Measurements from ENCODE around the gene PLEKHA7.
A peak's percentile ranks its signal among the peaks of the same experiment; 100 is the strongest.

PLEKHA7 gene

DNA sequence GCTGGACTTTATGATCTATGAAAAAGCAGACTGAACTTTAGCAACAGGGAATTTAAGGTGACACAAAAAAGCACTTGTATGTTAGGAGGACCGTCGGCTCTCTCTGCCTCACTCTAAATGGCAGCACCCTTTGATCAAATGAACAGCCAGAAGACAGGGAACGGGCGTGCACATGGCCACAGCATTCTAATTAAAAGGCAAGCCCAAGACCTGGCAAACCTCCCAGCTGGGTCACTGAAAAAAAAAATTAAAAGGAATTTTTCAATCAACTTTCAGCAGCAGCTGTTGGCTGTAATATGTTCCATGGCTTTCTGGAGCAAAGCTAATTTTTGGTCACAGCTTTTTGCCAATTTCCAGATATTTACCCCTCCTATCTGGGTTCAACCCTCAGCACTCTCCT, 159.2 kb downstream of the PLEKHA7 start:
- DNase-seq (ENCODE audit: low read depth in 2 of 2, low spot score in 1 of 2), result no peak

DNA sequence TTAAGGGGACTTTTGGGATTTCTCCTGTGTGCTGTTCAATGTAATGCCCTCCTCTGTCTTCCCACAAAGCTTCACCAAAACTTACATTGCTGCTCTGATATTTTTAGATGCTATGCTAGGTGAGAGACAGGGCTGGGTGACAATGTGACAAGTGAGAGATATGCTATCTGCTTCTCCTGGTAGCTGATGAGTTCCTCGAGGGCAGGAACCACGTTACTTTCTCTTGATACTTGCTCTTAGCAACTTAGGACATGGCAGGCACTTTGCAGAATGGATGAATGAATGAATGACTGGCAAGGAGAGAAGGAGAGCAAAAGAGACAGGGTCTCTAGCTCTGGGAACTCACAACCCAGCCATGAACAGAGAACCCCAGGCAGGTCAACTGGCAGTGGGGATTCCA, 160.4 kb downstream of the PLEKHA7 start:
- DNase-seq (ENCODE audit: low read depth in 2 of 2, low spot score in 1 of 2), result no peak

DNA sequence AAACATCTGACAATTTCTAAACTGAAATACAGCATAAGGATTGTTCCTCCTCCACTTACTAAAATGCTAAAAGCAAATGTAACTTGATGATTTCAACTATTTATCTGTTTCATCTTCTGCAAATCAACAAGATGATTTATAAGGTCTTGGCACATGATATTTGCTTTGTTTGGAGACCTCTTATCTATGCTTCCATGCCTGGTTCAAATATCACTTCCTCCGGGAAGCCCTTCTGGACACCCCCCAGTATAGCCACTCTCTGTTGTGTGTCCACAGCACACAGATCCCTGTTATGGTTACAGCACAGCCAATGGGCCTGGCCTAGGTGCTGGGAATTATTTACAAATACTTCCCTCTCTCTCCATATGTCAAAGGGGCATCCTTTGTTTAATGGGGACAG, 160.9 kb downstream of the PLEKHA7 start:
- DNase-seq (ENCODE audit: low read depth in 2 of 2, low spot score in 1 of 2), result no peak

DNA sequence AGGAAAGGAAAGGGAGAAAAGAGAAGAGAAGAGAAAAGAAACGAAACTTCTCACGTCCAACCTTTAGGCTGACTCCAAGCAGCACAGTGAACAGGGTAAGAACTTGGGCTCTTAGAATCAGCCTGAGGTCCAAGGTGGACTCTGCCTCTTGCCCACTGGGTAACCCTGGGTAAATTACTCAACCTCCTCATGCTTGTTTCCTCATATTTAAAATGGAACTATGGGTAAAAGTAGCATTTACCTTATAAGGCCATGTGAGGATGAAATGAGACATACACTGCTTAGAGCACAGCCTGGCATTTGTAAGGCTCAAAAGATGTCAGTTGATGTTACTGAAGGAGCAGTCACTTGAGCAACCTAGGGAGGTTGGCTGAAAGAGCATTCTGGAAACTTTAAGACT, 167.9 kb downstream of the PLEKHA7 start:
- DNase-seq (ENCODE audit: low read depth in 2 of 2, low spot score in 1 of 2), result no peak

DNA sequence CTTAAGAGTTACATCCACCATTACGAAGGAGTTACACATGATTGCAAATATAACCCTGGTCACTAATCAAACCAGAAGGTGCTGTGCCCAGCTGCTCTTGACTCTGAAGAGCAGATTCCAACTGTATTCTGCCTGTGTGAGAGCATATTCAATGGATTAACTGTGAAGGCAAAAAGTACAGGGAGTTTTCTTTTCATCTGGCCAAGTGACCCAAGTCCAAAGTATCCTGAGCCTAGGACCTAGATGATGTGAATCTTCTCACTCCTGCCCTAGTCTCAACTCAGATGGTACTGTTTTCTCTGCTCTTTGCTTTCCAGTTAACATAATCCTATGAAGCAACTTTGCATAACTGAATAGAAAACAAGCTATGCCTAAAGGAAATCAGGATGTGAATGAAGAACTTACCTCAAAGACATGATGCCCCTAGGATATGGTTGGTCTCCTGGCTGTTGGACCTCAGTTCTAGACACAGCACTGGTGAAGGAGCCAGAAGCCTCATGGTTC, 169.9 kb downstream of the PLEKHA7 start:
- DNase-seq (ENCODE audit: low read depth in 2 of 2, low spot score in 1 of 2), result no peak

DNA sequence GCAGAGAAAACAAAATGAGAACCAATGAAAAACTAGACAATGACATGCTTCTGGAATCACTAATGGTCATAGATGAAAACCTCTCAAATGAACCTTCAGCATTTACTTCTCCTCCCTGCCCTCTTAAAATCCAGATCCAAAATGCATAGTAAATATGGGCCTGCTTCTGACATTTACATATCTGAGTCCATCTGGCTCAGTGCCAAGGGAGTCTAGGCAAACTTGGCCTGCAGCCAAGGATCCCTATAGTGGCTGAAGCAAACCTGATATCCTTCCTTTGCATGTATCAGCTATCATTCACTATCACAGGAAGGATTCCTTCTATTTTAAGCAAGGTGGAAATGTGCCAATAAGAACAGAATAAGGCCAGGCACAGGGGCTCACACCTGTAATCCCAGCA, 170.9 kb downstream of the PLEKHA7 start:
- DNase-seq (ENCODE audit: low read depth in 2 of 2, low spot score in 1 of 2), result no peak

DNA sequence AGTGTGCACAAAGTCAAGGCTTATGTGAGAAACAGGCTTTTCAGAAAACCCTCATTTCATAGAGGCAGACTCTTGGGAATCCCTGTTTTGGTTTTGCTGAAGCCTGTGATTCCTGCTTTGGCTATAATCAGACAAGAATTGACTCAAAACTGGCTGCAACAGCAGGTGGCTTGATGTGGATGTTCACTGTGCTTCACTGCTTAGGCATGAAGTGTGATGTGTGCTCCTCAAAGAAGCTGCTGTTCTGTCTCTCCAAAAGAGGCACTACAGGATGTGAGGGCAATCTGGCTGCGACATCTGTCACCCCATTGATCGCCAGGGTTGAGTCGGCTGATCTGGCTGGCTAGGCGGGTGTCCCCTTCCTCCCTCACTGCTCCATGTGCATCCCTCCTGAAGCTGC, 172.2 kb downstream of the PLEKHA7 start:
- no peak for DNase-seq (ENCODE audit: low read depth in 2 of 2, low spot score in 1 of 2)

DNA sequence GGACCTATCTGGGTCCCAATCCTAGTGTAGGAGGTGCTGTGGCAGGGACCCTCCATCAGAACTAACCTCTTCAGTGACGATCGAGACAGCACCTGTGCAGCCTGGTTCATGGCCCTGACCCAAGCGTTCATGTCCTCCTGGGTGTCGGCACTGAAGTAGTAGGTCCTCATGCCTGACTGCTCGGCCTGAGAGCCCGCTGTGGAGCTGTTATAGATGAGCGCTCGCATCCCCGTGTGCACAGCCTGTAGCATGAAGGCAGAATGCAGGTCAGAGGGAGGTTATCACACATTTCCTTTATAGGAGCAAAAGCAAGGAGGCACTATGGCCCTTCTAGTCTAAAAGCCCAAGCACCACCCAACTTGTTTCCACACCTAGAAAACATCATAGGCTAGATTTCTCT, 172.7 kb downstream of the PLEKHA7 start:
- no peak for DNase-seq (ENCODE audit: low read depth in 2 of 2, low spot score in 1 of 2)

DNA sequence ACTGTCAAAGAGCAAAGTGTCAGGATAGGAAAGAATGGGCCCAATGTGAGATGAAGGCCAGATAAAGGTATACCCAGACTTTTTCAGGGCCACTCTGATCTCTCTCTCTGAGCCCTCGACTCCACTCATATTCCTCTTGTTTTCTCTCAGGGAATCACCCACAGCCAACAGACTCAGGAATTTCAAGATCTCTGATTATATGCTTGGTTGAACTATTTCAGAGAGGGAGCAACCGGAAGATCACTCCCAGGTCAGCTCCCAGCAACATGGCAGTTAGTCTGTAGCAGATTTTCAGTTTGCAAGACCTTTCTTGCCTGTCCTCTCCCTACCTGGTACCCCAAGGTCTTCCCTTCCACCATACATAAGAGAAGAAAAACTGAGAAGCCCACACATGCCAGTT, 173.3 kb downstream of the PLEKHA7 start:
- no peak for DNase-seq (ENCODE audit: low read depth in 2 of 2, low spot score in 1 of 2)

DNA sequence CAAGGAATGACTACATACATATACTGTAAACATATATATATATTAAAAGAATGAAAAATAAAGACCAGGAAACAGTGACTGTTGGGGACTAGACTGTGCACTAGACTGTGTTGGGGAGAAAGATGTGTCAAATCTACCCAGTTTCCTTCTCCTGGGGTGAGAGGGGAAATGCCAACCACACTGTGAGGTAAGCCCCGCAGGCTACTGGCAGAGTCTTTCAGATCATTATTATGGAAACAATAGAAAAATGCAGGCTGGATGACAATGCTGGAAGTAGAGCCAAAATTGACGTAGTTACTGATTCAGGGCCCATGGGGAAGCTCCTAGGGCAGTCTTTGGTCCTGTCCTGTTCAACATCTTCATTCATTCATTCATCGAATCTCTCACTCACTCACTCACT, 174.4 kb downstream of the PLEKHA7 start:
- no peak for DNase-seq (ENCODE audit: low read depth in 2 of 2, low spot score in 1 of 2)

DNA sequence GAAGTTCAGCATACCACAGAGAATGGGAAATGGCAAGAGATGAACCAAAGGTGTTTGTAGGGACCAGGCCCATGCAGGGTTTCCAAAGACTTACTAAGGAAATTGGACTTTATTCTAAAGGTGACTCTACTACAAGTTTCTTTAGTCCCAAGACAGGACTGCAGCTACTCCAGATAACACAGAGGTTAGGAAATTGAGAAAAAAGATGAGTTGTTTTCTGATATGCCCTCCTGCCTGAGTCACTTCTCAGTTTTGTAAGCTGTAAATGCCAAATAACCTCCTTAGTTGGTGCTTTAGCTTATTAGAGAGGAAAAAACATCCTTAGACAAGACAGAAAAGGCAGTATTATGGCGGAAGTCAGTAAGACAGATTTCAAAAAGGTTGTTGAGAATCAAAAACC, 179.8 kb downstream of the PLEKHA7 start:
- no peak for DNase-seq (ENCODE audit: low read depth in 2 of 2, low spot score in 1 of 2)

DNA sequence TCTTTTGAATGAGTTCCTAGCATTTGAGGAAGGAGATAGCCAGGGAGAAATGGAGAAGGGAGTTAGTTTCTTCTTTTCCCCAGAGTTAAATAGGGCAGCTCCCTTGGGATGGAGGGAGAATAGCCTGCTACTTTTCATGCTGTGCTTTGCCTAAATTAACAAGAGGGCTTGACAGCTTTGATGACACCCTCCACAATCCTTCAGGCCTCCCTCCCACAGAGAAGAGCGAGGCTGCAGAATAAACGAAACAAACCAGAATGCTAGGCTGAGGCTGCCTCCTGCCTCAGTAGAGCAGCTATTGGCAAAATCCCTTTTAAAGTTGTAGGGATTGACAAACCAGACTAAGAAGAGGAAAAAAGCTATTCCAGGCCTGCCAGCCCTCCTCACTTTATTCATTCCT, 181.2 kb downstream of the PLEKHA7 start:
- no peak for DNase-seq (ENCODE audit: low read depth in 2 of 2, low spot score in 1 of 2)

DNA sequence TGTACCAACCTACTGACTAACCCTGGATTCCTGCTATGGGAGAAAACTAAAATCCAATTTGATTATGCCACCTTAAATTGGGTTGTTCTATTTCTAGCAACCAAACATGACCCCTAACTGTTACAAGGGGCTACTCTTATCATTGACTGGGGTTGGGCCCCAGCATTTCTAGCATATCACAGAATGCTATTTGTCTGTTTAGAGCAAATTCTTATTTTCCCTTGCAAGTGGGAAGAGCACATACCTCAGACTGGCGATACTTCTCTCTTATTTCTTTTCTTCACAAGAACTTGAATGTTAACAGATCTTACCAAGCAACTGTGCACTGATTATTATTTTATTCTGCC, 182.0 kb downstream of the PLEKHA7 start:
- DNase-seq (ENCODE audit: low read depth in 2 of 2, low spot score in 1 of 2), result no peak

DNA sequence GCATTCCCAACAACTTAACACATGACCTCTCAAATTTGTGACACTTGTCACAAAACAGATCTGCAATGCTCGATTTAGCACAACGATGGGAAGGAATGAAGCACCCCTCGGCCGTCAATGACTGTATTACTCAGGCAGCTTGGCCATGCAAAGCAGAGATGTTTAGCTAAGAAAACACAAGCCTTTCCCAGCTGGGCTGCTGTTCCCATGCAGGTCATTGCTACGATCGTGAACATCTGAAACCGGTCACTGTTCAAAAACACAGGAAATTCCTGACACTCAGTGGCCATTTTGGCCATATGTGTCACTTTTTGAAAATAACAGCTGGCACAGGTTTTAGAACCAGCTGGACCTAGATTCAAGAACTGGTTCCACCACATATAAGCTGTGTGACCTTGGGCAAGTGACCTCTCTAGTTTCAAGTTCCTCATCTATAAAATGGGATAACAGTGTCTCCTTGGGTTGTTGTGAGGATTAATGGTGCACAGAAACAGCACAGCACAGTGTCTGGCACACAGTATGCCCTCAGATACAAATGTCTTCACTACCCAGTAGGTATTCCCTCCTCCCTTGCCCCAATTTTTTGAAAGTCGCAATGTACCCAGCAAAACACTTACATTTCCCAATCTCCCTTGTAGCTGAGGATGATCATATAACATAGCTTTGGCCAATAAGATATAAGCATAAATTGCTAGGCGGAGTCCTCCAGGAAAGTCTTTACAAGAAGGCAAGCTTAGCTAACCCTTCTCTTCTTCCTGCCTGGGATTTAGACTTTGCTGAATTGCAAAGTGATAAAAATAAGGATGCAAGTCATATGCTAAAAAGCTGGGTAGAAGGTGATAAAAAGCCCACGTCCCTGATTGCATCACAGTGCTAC, 182.7 kb downstream of the PLEKHA7 start:
- DNase-seq (ENCODE audit: low read depth in 2 of 2, low spot score in 1 of 2), result no peak

DNA sequence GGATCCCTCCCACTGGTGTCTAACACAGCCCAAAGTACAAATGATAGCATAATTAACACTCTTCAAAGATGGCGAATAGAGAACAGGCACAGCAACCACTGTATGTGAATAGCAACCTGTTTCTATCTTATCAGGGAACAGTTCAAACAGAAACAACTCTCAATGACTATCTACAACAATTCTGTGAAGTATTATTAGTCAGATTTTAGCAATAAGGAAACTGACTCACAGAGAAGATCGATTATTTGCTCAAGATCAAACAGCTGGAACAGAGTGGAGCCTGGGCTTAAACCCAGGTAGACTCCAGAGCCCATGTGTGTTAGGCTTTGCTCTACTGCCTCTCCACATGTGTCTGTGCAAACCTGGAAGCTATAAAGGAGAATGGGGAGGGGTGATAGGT, 187.1 kb downstream of the PLEKHA7 start:
- no peak for DNase-seq (ENCODE audit: low read depth in 2 of 2, low spot score in 1 of 2)

DNA sequence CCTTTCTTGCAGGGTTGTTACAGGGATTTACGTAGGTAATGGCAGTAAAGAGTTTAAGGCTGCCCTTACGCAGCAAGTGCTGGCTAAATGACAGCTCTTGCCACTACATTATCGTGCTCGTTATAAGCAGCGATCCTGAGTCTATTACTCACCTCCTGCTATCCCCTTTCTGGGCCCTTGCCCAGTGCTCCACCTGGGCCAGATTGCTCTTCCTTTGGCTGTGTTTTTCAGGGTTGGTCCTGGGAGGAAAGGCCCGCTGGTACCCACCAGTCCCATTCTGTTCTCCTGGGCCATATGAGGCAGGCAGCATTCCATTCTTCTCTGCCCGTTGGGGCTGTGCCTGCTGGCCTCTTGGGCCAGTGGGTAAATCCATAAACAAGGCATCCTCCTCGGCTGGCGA, 188.2 kb downstream of the PLEKHA7 start:
- DNase-seq (ENCODE audit: low read depth in 2 of 2, low spot score in 1 of 2), result no peak

DNA sequence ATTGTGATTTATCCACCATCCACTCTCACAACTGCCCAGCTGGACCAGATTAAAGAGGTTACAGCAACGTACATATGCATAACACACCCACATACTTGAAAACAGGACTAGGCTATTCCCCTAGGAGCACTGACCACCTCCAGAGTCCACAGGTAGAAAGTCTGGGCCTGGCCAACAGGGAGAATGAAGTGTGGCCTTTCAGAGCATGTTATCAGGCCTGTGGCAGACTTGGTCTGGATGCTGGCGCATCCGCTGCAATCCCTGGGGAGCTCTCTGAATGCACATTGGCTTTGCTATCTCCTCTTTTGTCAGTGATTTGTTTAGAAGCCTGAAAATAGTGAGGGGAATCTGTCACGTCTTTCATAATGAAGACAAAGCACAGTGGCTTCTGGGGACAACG, 189.1 kb downstream of the PLEKHA7 start:
- no peak for DNase-seq (ENCODE audit: low read depth in 2 of 2, low spot score in 1 of 2)

DNA sequence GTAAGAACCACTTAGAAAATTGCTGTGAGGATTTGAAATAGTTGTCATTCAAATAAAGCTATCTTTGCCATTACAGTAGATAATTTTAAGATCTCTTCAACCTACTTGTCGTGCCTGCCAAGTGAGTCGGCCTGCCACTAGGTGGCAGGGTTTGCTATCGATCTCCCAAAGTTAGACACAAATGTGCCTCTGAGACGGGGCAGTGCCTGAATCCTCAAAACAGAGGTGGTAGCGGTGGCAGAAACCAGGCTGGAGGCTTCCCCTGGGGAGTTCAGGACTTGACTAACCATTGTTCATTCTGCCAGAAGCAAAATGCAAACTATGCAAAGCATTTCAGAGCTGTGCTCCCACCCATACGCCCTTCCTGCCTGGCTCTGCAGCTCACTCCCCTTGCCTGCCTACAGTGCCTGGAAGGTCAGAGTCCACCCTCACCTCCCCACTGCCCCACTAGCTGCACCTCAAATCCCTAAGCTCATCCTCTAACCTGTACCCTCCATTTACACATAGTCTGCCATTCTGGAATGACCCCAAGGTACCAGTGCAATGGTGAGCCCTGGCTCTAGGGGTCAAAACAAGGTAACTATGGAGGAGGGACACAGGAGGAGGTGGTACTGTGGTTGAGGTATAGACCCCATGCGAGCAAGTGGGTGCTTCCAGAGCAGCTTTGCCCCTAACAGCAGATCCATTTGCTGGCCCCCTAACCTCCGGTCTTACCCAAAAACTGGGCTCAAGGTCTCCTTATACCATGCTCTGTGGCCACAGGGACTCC, 193.7 kb downstream of the PLEKHA7 start:
- peak; percentile 19 to 37 for DNase-seq (ENCODE audit: low read depth in 2 of 2, low spot score in 1 of 2)

DNA sequence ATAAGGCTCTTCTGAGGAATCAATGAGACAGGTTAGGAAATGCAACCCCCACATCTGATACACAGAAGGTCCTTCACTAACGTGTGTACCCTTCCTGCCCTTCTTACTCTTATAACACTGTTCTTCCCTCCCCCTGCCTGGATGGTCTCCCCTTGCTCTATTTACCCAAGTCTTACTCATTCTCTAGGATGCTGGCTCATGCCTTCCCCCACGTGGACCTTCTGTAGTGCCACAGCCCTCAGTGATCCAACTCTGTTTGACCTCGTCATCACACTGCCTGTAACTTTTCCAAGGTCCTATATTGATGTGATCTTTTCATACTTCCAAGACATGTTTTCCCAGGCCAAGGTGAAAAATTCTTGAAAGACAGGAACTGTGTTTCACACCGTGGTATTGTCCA, 195.9 kb downstream of the PLEKHA7 start:
- no peak for DNase-seq (ENCODE audit: low read depth in 2 of 2, low spot score in 1 of 2)

DNA sequence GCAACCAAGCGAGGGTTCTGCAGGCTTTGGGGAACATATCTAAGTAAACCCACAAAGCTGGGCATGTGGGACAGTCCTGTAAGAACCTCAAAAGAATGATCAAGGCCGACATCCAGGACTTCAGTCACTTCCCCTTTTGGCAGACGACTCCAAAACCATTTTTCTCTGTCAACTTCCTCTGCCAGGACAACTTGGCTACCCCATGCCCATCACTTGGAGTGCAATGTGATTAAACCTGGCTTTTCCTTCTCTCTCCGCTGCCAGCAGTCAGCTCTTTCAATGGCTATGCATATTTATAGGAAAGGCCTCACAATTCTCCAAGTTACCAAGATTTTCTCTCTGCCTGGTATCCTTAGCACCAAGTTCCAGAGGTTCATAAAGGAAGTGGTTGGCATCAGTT, 196.9 kb downstream of the PLEKHA7 start:
- no peak for DNase-seq (ENCODE audit: low read depth in 2 of 2, low spot score in 1 of 2)

DNA sequence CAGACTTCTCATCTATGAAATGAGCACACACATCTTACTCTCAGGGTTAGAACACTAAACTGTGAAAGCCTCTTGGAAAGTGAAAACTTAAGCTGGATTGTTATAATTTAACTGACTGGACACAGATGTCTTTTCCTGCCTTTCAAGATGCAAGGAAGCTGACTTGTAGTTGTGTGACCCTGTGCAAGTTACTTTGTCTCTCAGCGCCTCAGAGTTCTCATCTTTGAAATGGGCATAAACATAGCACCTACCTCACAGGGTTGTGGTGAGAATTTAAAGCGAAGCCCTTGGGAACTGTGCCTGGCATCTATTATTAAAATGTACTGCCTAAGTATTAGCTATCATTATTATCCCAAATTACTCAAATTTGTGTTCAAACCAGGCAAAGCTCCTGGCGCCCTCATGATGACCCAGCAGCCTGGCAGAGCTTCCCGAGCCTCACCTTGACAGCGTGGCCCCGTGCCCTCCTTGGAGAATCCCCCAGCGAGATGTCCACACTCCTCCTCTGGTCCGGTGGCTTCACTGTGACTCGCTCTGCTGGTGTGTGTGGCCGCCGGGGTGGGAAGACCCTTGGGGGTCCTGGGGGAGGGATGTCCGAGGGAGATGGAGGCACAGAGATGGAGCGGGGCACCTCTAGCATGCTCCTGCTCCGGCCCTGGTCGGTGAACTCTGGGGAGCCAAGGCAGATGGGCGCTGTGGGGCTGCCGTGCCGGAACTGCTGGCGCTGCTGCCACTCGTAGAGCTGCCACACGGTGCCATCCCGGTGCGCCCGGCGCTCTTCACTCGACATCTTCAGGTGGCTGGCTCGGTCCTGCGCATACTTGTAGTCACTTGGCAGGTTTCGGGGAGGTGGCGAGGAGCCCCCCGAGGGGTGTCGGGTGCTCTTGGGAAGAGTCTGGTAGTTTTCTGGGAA, 197.6 kb downstream of the PLEKHA7 start:
- no peak for DNase-seq (ENCODE audit: low read depth in 2 of 2, low spot score in 1 of 2)

All from stimulated activated CD8-positive, alpha-beta memory T cell treated with anti-CD3 and anti-CD28 coated beads, Interleukin-4, amount 100 ng/mL, for 4 hours (primary cell).